Left ventricle myocardium inferior (tissue), 1 donor: Measurements from ENCODE around the gene GSX1. TPM values are rescaled to one million over a fixed set of nuclear protein-coding genes. Genes with fewer than 3 reads are reported as not detected.

ENCODE experiments used
- DNase-seq: peaks from one replicate; pipeline ENCODE4 v3.0.0-alpha.2; 2020
- H3K27ac ChIP-seq: fragments of 200-600 bp; replicated peaks from 2 replicates; pipeline ENCODE4 v1.8.0; 2021
- H3K27me3 ChIP-seq: fragments of 200-600 bp; 2 replicates; pipeline ENCODE4 v1.8.0; 2021; ENCODE audit warnings: low read depth
- H3K36me3 ChIP-seq: fragments of 200-600 bp; 2 replicates; pipeline ENCODE4 v1.8.0; 2021
- H3K4me1 ChIP-seq: fragments of 200-600 bp; 2 replicates; pipeline ENCODE4 v1.8.0; 2021
- H3K4me3 ChIP-seq: fragments of 200-600 bp; 2 replicates; pipeline ENCODE4 v1.8.0; 2021; ENCODE audit warnings: mild to moderate bottlenecking, moderate library complexity
- H3K9me3 ChIP-seq: fragments of 200-600 bp; replicated peaks from 2 replicates; pipeline ENCODE4 v1.8.0; 2021
- CTCF ChIP-seq: fragments of 200-600 bp; IDR thresholded peaks from 2 replicates; pipeline ENCODE4 v1.8.0; 2021; ENCODE audit warnings: antibody characterized with exemption, mild to moderate bottlenecking, borderline replicate concordance
- intact Hi-C: fragments of 100-400 bp; cut with micrococcal nuclease; formaldehyde crosslinking; loops from one replicate; pipeline ENCODE4 v1.11.0; 2022
- total RNA-seq: library from RNA; stranded (reverse); fragmentation: NEBNext Ultra II Directional; extraction: Animal tissue kit (Norgen Biotek cat#: 25700); gene quantifications from one replicate; pipeline ENCODE4 v1.2.1, GENCODE V29; 2021
- donor health status: DM: no; HTN: yes; CAD: no; lungs with severe emphysema.

GSX1 gene
- total RNA-seq, 1 donor from 2014 or later = not detected

- H3K27ac ChIP-seq = no peak overlapping the region
- no peak for DNase-seq
- no peak for TF ChIP-seq CTCF
- peaks cover 49% of the 10 kb centered on the region for H3K4me1 ChIP-seq
- H3K36me3 ChIP-seq = no peaks in the 10 kb centered on the region
- H3K27me3 ChIP-seq = peaks cover 100% of the 10 kb centered on the region
- H3K4me3 ChIP-seq = no peak overlapping the region
- no peaks in the 10 kb centered on the region for H3K9me3 ChIP-seq
- intact Hi-C loops = no loop called here
Observed at GRCh38 chr13:27794921-27795717, 2.8 kb downstream of the GSX1 start.

- no peak overlapping the region for H3K27ac ChIP-seq
- DNase-seq = no peak
- H3K4me1 ChIP-seq = peaks cover 44% of the 10 kb centered on the region
- H3K36me3 ChIP-seq = no peaks in the 10 kb centered on the region
- no peaks in the 10 kb centered on the region for H3K9me3 ChIP-seq
- no peak overlapping the region for H3K4me3 ChIP-seq
- intact Hi-C loops = no loop called here
- no peak for TF ChIP-seq CTCF
- peaks cover 100% of the 10 kb centered on the region for H3K27me3 ChIP-seq
Observed at GRCh38 chr13:27795718-27796019, 3.4 kb downstream of the GSX1 start.

- Histone ChIP-seq H3K9me3 (no peaks in the 10 kb centered on the region), H3K27ac (no peak overlapping the region), H3K36me3 (no peaks in the 10 kb centered on the region), H3K27me3 (peaks cover 100% of the 10 kb centered on the region), H3K4me1 (peaks cover 34% of the 10 kb centered on the region), H3K4me3 (no peak overlapping the region)
- DNase-seq = no peak
- TF ChIP-seq CTCF = no peak
- intact Hi-C loops = no loop called here
Observed at GRCh38 chr13:27796544-27797227, 4.4 kb downstream of the GSX1 start.

- TF ChIP-seq CTCF = no peak
- no peak overlapping the region for H3K27ac ChIP-seq
- intact Hi-C loops = no loop called here
- peaks cover 28% of the 10 kb centered on the region for H3K4me1 ChIP-seq
- DNase-seq = no peak
- no peaks in the 10 kb centered on the region for H3K36me3 ChIP-seq
- no peaks in the 10 kb centered on the region for H3K9me3 ChIP-seq
- H3K27me3 ChIP-seq = peaks cover 100% of the 10 kb centered on the region
- peak overlapping the region; percentile 14 for H3K4me3 ChIP-seq
Observed at GRCh38 chr13:27797228-27797624, 4.9 kb downstream of the GSX1 start.

GRCh38 chr13:27806744-27807387 lies 14.6 kb downstream of the GSX1 start:
- H3K27ac ChIP-seq = no peak overlapping the region
- no peaks in the 10 kb centered on the region for H3K4me1 ChIP-seq
- intact Hi-C loops = no loop called here
- TF ChIP-seq CTCF = no peak
- DNase-seq = no peak
- H3K36me3 ChIP-seq = no peaks in the 10 kb centered on the region
- H3K4me3 ChIP-seq = no peak overlapping the region
- no peaks in the 10 kb centered on the region for H3K9me3 ChIP-seq
- H3K27me3 ChIP-seq = peaks cover 100% of the 10 kb centered on the region
